ENCODE measurements around the gene TBC1D23. TPM values are rescaled to one million over a fixed set of nuclear protein-coding genes. Genes with fewer than 3 reads are reported as not detected.
"Not testable (repeated sequence)": the region's sequence is repeated elsewhere in the genome, so short reads cannot be mapped to it uniquely, and the experiment has no call there.

Gene TBC1D23
- total and polyA plus RNA-seq, 11 donors: 13.6 to 41.7 (median 32.9) TPM

DNA sequence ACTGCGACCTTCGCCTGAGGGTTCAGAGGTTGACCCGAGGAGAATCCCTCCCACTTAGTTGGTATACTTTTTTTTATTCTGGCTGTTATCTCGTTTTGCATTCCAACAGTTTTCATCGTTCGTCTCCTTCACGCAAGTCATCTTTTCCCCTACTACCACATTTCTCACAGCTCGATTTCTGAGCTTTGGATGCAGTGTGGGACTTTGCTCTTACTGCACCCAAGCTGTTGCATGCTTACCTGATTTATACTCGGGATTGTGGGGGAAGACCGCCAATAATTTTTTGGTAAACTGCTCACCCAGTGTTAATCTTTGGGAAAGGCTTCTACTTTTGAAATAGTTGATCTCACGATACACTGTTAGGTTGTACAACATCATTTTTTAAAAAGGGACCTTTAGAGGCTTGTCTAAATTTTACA, 702 bp downstream of the TBC1D23 start:
- no peaks in the 10 kb centered on the region for H3K9me3 ChIP-seq
- peak overlapping the region in 10 of 12 donors; percentile 84 to 98 (median 92) for H3K27ac ChIP-seq
- no peak for ATAC-seq
- H3K27me3 ChIP-seq: no peaks in the 10 kb centered on the region
- peaks cover 0 to 69% (median 40%) of the 10 kb centered on the region in 12 donors for H3K4me1 ChIP-seq
- no peaks in the 10 kb centered on the region for H3K36me3 ChIP-seq
- intact Hi-C loops (cut with DNase I): loop anchor here in 1 of 10 donors (2.0 kb wide), 1 partner anchor 73 kb away; the partner anchor contains the start of gene NIT2
- peak overlapping the region; percentile 66 to 97 (median 88) for H3K4me3 ChIP-seq
- no peak for TF ChIP-seq POLR2A (IDR thresholded peaks at IDR 0.05)
- TF ChIP-seq CTCF (IDR thresholded peaks at IDR 0.05): no peak
- DNase-seq: no peak
- WGBS, 4 donors: 2 to 5% (median 3%) methylated on average over 11 of the region's 11 CpGs

GRCh38 chr3:100262925-100263324, 2.1 kb downstream of the TBC1D23 start:
- H3K36me3 ChIP-seq; H3K27me3 ChIP-seq; H3K27ac ChIP-seq; intact Hi-C loops (cut with DNase I); H3K9me3 ChIP-seq; ATAC-seq; DNase-seq; H3K4me3 ChIP-seq: not testable (repeated sequence)
- H3K4me1 ChIP-seq: peaks cover 0 to 63% (median 42%) of the 10 kb centered on the region in 12 donors
- WGBS, 4 donors: 77 to 81% (median 81%) methylated on average over 11 of the region's 11 CpGs

DNA sequence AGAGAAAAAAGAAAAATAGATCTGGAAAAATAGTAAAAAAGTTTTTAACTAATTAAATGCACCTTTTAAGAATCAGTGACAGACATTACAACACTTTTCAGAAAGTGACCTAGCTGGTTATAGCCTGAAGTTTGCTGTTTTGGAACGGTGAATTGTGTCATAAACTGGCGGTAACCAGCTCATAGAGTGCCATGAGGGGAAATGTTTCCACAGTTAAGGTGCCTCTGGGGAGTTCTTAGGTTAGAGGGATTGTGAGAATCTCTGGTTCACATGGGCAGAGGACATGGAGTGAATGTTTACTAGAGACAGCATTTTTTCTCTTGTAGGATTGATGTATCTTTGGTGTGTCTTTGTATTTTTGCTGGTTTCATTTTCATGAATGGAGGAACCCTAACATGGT, 2.8 kb downstream of the TBC1D23 start:
- intact Hi-C loops (cut with DNase I): no loop called here
- DNase-seq (no peak), ATAC-seq (no peak)
- H3K4me3 ChIP-seq: no peak overlapping the region
- peaks cover 2 to 67% (median 46%) of the 10 kb centered on the region in 12 donors for H3K4me1 ChIP-seq
- TF ChIP-seq CTCF (IDR thresholded peaks at IDR 0.05): no peak
- no peak for TF ChIP-seq POLR2A (IDR thresholded peaks at IDR 0.05)
- WGBS, 4 donors: 65 to 79% (median 75%) methylated on average over 2 of the region's 2 CpGs
- no peaks in the 10 kb centered on the region for H3K27me3 ChIP-seq
- H3K27ac ChIP-seq: no peak overlapping the region
- no peaks in the 10 kb centered on the region for H3K9me3 ChIP-seq
- no peaks in the 10 kb centered on the region for H3K36me3 ChIP-seq

DNA sequence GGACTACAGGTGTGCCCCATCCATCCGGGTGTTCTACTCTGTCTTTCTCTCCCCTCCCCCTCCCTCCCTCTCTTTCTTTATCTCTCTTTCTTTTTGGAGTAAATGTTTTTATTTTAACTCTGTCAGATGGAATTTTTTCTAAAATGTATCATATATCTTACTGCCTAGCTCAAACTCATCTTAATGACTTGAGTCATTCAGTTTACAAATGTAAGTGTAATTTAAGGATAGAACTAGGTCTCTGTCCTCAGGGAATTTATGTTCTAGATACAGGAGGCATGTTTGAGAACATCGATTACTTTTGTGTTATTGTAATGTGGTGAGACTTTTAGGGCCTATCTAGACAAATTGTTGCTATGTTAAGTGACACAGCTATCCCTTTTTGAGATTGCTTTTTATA, 3.5 kb downstream of the TBC1D23 start:
- H3K4me1 ChIP-seq: peaks cover 2 to 72% (median 52%) of the 10 kb centered on the region in 12 donors
- H3K9me3 ChIP-seq: no peaks in the 10 kb centered on the region
- no peaks in the 10 kb centered on the region for H3K27me3 ChIP-seq
- ATAC-seq (no peak), DNase-seq (no peak)
- TF ChIP-seq CTCF (IDR thresholded peaks at IDR 0.05): no peak
- no peak for TF ChIP-seq POLR2A (IDR thresholded peaks at IDR 0.05)
- intact Hi-C loops (cut with DNase I): no loop called here
- H3K4me3 ChIP-seq: no peak overlapping the region
- 49 to 79% (median 60%) methylated on average over 2 of the region's 2 CpGs for WGBS, 4 donors
- H3K36me3 ChIP-seq: no peaks in the 10 kb centered on the region
- no peak overlapping the region for H3K27ac ChIP-seq

- TF ChIP-seq POLR2A (IDR thresholded peaks at IDR 0.05) (no peak), CTCF (IDR thresholded peaks at IDR 0.05) (no peak)
- ATAC-seq: no peak
- intact Hi-C loops (cut with DNase I): no loop called here
- no peak for DNase-seq
- WGBS, 4 donors: 81 to 96% (median 92%) methylated on average over 1 of the region's 1 CpG
- H3K4me3 ChIP-seq: no peak overlapping the region
- no peaks in the 10 kb centered on the region for H3K9me3 ChIP-seq
- no peaks in the 10 kb centered on the region for H3K36me3 ChIP-seq
- H3K27ac ChIP-seq: no peak overlapping the region
- H3K27me3 ChIP-seq: no peaks in the 10 kb centered on the region
- peaks cover 2 to 71% (median 52%) of the 10 kb centered on the region in 12 donors for H3K4me1 ChIP-seq
These were observed 4.2 kb downstream of the TBC1D23 start for GRCh38 chr3:100265016-100265415.

Data from heart left ventricle (tissue), 16 donors.